IPS-18a (cell line): ENCODE measurements around the gene MRPS15.

Experiments
- H3K27ac ChIP-seq: one replicate; pipeline ENCODE4 v1.5.1; 2013; ENCODE audit warnings: low read length
- H3K27me3 ChIP-seq: one replicate; pipeline ENCODE4 v1.6.1; 2013; ENCODE audit warnings: mild to moderate bottlenecking, low read length; ENCODE audit not compliant: control insufficient read depth, insufficient read depth
- H3K36me3 ChIP-seq: one replicate; pipeline ENCODE4 v1.6.1; 2013; ENCODE audit warnings: low read depth, low read length; ENCODE audit not compliant: control insufficient read depth
- H3K4me1 ChIP-seq: one replicate; pipeline ENCODE4 v1.6.1; 2013; ENCODE audit warnings: low read depth, low read length; ENCODE audit not compliant: control insufficient read depth
- H3K4me3 ChIP-seq: one replicate; pipeline ENCODE4 v1.5.1; 2013; ENCODE audit warnings: low read length
- H3K9ac ChIP-seq: one replicate; pipeline ENCODE4 v1.6.1; 2013; ENCODE audit warnings: mild to moderate bottlenecking, low read length, moderate library complexity
- H3K9me3 ChIP-seq: one replicate; pipeline ENCODE4 v1.6.1; 2013; ENCODE audit warnings: low read depth, low read length; ENCODE audit not compliant: control insufficient read depth

The MRPS15 gene

DNA sequence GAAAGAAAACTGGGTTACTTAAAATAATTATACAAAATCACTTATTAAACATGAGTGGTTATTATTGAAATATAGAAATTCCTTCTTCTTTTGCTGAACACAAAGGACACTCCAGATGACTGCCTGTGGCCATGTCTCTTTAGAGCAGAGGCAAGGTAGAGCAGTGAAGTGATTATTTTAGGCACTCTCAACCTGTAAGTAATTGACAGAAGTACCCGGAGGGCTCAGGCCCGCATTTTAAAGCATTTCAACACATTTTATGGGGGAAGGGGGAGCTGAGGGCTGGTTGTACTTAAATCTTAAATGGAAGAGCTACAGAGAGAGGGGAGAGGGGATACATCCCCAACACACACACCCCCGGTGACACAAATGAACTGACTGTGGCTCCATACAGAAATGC is 24.1 kb downstream of the MRPS15 start:
- Histone ChIP-seq H3K27ac (no peak overlapping the region), H3K9me3 (no peaks in the 10 kb centered on the region), H3K4me3 (no peak overlapping the region), H3K4me1 (no peaks in the 10 kb centered on the region), H3K36me3 (no peaks in the 10 kb centered on the region), H3K9ac (no peak overlapping the region), H3K27me3 (no peaks in the 10 kb centered on the region)

DNA sequence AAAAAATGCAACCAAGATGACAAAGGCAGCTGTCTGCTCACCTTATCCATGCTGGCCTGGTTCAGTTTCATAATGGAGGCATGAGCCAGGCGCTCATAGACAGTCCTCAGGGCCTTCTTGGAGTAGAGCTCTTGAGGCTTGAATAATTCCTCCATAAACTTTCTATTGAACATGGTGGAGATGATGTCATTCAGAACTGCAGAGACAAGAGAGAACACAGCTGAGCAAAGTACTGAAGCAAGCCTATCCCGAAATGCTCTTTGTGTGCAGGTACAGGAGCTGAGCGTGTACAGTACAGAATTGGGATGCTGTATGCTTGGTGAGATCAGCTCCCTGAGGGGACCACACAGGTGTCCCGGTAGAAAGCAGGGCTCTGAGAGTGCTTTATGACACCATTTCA is 25.5 kb downstream of the MRPS15 start:
- no peaks in the 10 kb centered on the region for H3K27me3 ChIP-seq
- H3K4me1 ChIP-seq: no peaks in the 10 kb centered on the region
- H3K4me3 ChIP-seq: no peak overlapping the region
- no peak overlapping the region for H3K9ac ChIP-seq
- H3K9me3 ChIP-seq: no peaks in the 10 kb centered on the region
- no peak overlapping the region for H3K27ac ChIP-seq
- H3K36me3 ChIP-seq: no peaks in the 10 kb centered on the region

DNA sequence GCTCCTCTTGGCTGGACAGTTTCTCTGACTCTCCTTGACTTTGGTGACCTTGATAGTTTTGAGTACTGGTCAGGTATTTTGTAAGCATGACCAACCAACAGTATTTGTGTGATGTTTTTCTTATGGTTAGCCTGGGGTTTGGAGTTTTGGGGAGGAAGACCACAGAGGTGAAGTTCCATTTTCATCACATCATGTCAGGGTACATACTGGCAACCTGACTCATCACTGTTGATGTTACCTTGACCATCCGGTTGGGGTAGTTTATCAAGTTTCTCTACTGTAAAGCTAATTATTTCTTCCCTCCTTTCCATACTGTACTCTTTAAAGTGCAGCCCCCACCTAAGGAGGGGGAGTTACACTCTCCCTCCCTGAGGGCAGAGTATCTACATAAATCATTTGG is 27.4 kb downstream of the MRPS15 start:
- H3K4me1 ChIP-seq: no peaks in the 10 kb centered on the region
- no peaks in the 10 kb centered on the region for H3K36me3 ChIP-seq
- no peak overlapping the region for H3K4me3 ChIP-seq
- no peak overlapping the region for H3K9ac ChIP-seq
- H3K27ac ChIP-seq: no peak overlapping the region
- H3K27me3 ChIP-seq: no peaks in the 10 kb centered on the region
- H3K9me3 ChIP-seq: no peaks in the 10 kb centered on the region

DNA sequence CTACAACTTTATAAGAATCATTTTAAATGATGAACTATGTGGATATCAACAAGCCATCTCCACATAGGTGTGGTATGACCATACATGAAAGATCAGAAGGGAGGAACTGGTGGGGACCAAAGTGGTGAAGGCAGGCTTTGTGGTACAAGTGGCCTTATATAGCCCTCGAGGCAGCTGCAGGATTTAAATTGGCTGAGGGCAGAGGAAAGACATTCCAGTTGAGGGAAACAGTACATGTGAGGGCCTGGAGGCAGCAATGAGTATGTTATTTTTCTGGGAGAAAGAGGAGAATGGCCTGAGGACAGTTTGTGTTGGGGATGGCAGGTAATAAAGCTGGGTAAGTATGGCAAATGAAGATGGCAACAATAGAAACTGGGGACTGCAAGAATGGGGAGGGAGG is 31.1 kb downstream of the MRPS15 start:
- no peaks in the 10 kb centered on the region for H3K36me3 ChIP-seq
- no peak overlapping the region for H3K9ac ChIP-seq
- no peaks in the 10 kb centered on the region for H3K9me3 ChIP-seq
- H3K4me1 ChIP-seq: no peaks in the 10 kb centered on the region
- H3K4me3 ChIP-seq: no peak overlapping the region
- H3K27me3 ChIP-seq: no peaks in the 10 kb centered on the region
- H3K27ac ChIP-seq: no peak overlapping the region

DNA sequence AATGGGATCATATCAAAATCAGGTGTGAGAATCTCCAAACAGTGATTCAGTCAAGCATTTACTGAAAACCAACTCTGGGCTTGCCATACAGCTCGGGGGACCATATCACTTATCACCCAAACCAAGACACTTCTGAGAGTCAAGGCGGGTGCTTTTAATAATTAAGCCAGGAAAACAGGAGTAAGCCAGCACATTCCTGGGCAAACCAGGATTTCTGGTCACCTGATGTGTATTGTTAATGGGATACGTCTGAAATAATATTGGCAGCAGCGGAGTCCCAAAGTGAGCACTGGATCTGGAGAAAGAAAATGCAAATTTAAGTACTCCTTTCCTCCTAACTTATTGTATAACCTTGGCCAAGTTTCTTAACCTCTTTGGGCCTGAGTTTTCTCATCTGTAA is 31.6 kb downstream of the MRPS15 start:
- Histone ChIP-seq H3K9ac (no peak overlapping the region), H3K4me1 (no peaks in the 10 kb centered on the region), H3K27ac (no peak overlapping the region), H3K4me3 (no peak overlapping the region), H3K36me3 (no peaks in the 10 kb centered on the region), H3K9me3 (no peaks in the 10 kb centered on the region), H3K27me3 (no peaks in the 10 kb centered on the region)

DNA sequence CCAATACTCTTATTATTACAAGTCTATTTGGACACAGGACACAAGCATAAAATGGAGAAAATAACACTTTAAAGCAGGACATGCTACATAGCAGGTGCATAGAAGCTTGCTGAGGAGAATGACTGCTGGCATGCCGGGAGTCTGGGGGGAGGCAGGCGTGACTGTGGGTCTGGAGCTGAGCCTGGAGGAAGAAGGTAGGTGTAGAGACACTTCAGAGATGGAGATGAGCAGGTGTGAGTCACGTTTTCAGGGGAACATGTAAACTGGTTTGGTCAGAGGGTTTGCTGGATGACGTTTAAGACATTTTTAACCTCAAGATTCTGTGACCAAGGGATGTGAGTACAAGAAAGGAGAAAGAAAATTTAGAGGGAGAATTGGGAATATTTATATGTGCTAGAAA is 38.4 kb downstream of the MRPS15 start:
- no peaks in the 10 kb centered on the region for H3K27me3 ChIP-seq
- H3K9me3 ChIP-seq: no peaks in the 10 kb centered on the region
- H3K9ac ChIP-seq: no peak overlapping the region
- no peak overlapping the region for H3K27ac ChIP-seq
- no peaks in the 10 kb centered on the region for H3K4me1 ChIP-seq
- H3K36me3 ChIP-seq: no peaks in the 10 kb centered on the region
- H3K4me3 ChIP-seq: no peak overlapping the region

DNA sequence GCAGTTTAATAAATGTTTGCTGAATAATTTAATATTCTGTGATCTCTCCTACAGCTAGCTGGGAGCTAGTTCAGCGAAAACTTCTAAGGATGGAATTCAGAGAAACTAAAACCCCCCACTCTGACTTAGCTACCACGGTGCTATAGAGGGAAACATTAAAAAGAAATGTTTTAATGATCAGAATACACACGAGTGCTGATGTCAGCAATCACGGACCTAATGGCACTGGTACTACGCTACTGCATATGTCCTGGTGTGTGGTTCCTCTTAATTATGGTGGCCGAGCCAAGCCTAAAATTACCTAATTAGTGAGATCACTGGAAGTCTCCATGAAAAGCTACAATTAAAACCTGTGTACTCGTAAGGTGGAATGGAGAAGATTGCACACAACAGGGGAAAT is 42.5 kb downstream of the MRPS15 start:
- Histone ChIP-seq H3K4me3 (no peak overlapping the region), H3K9ac (no peak overlapping the region), H3K4me1 (no peaks in the 10 kb centered on the region), H3K27me3 (no peaks in the 10 kb centered on the region), H3K9me3 (no peaks in the 10 kb centered on the region), H3K27ac (no peak overlapping the region), H3K36me3 (no peaks in the 10 kb centered on the region)

DNA sequence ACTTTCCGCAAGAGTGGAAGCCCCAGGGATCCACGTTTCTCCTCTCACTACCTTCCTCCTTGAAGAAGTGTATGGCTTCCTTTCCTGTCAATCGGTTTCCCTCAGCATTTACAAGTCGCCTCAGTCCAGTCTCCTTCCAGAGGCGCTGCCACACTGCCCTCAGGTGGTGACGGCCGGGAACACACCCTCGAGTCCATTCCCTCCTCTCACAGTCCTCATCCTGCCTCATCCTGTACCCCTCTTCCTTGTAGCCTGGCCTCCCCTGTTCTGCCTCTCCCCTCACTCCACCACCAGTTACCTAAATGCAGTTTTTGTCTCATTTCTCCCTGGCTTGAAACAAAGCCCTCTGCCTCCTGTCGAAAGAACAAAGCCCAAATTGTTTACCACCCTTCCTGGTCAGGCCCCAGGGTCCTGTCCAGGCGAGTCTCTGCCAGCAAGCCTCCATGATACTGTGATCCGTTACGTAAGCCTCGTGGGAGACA is 43.3 kb downstream of the MRPS15 start:
- Histone ChIP-seq H3K4me3 (no peak overlapping the region), H3K27me3 (no peaks in the 10 kb centered on the region), H3K9ac (no peak overlapping the region), H3K4me1 (no peaks in the 10 kb centered on the region), H3K36me3 (no peaks in the 10 kb centered on the region), H3K9me3 (no peaks in the 10 kb centered on the region), H3K27ac (no peak overlapping the region)

DNA sequence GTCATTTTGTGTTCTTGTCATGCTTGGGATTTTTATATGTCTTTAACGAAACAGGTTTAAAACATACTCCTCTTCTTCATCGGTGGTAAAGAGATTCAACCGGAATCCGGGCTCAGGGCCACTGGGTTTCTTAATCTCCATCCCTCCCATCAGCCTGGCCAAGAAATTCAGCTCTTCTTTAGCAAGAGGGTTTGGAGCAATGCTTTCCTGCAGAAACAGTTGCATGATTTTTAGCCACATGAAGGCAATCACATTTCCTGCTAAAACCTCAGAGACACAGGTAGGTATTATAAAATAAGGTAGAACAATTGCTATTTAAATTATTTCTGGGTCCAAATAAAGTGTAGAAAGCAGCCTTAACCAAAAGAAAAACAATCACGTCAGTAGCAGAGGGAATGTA is 43.8 kb downstream of the MRPS15 start:
- Histone ChIP-seq H3K36me3 (no peaks in the 10 kb centered on the region), H3K9me3 (no peaks in the 10 kb centered on the region), H3K9ac (no peak overlapping the region), H3K4me3 (no peak overlapping the region), H3K27ac (no peak overlapping the region), H3K4me1 (no peaks in the 10 kb centered on the region), H3K27me3 (no peaks in the 10 kb centered on the region)

DNA sequence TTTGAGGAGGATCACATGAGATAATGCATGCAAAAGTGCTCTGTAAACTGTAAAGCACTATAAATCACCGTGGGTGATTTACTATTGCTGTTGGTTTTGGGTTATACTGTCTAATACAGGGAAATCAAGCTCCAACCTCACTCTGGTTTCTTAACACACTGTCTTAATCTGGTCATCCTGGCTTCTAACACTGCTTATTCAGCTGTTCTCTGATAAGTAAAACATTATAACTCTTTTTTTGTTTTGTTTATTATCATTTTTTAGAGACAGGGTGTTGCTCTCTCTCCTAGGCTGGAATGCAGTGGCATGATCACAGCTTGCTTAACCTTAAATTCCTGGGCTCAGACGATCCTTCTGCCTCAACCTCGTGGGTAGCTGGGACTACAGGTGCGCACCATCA is 44.6 kb downstream of the MRPS15 start:
- Histone ChIP-seq H3K4me3 (no peak overlapping the region), H3K27ac (no peak overlapping the region), H3K9ac (no peak overlapping the region), H3K9me3 (no peaks in the 10 kb centered on the region), H3K27me3 (no peaks in the 10 kb centered on the region), H3K4me1 (no peaks in the 10 kb centered on the region), H3K36me3 (no peaks in the 10 kb centered on the region)

DNA sequence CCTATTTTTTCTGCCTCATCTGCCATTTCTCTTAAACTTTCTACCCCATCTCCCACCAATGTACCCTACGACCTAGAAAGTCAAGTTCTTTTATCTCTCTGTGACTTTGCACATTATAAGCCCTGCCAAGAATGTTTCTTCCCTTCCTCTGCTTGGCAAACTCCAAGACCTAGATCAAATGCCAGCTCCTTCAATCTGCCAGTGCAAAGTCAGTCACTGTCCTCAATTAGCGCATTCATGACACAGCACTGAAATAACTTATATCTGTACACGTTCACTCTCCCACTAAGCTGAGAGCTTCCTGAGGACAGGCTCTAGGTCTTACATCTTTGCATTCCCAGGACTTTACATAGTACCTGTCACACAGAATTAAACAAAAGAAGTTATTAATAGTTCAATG is 45.0 kb downstream of the MRPS15 start:
- Histone ChIP-seq H3K9me3 (no peaks in the 10 kb centered on the region), H3K27me3 (no peaks in the 10 kb centered on the region), H3K27ac (no peak overlapping the region), H3K4me1 (no peaks in the 10 kb centered on the region), H3K9ac (no peak overlapping the region), H3K36me3 (no peaks in the 10 kb centered on the region), H3K4me3 (no peak overlapping the region)

DNA sequence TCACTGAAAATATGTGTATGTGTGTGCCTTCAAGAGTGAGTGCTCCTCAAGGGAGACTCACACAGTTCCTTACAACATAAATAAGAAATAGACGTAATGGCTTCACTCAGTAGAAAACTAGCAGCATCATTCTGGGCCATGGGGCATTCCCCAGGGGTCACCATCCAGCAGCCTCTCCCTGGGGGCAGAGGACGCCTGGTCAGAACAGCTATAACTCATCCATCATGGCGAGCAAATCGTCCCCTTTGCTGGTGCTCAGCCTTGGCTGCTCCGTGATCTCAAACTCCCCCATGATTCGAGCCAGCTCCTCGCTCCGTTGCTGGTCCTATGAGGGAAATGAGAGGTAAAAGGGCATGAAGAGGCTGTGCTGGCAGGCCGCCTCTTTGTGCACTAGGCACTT is 46.3 kb downstream of the MRPS15 start:
- no peaks in the 10 kb centered on the region for H3K9me3 ChIP-seq
- no peaks in the 10 kb centered on the region for H3K36me3 ChIP-seq
- no peak overlapping the region for H3K4me3 ChIP-seq
- H3K4me1 ChIP-seq: no peaks in the 10 kb centered on the region
- H3K27ac ChIP-seq: no peak overlapping the region
- H3K27me3 ChIP-seq: no peaks in the 10 kb centered on the region
- H3K9ac ChIP-seq: no peak overlapping the region
